ENCODE results near the gene TMEM41A. TPM values are rescaled to one million over a fixed set of nuclear protein-coding genes. Genes with fewer than 3 reads are reported as not detected.
"Not testable (repeated sequence)": the region's sequence is repeated elsewhere in the genome, so short reads cannot be mapped to it uniquely, and the experiment has no call there.

TMEM41A gene
- total RNA-seq, 1 experiment from 2014 or later, result 14.4 TPM

GRCh38 chr3:185457376-185457775, 41.5 kb downstream of the TMEM41A start (continued):
- TF ChIP-seq ZNF425 (CRISPR knock-in tag; conservative IDR thresholded peaks at IDR 0.05) (no peak), ZNF416 (CRISPR knock-in tag; IDR thresholded peaks at IDR 0.05) (no peak), ZBTB21 (CRISPR knock-in tag; IDR thresholded peaks at IDR 0.05; ENCODE audit: borderline replicate concordance) (no peak), ZNF512 (CRISPR knock-in tag; IDR thresholded peaks at IDR 0.05; ENCODE audit: borderline replicate concordance) (no peak), ZNF281 (CRISPR knock-in tag; IDR thresholded peaks at IDR 0.05) (no peak), NFATC4 (CRISPR knock-in tag; IDR thresholded peaks at IDR 0.05) (no peak), TP53 (CRISPR knock-in tag; IDR thresholded peaks at IDR 0.05) (no peak), E2F4 (CRISPR knock-in tag; IDR thresholded peaks at IDR 0.05; ENCODE audit: borderline replicate concordance, low read depth) (no peak), ARID4B (CRISPR knock-in tag; IDR thresholded peaks at IDR 0.05; ENCODE audit: borderline replicate concordance) (no peak)

- ATAC-seq; H3K4me1 Mint-ChIP-seq; POLR2A ChIA-PET; H3K27me3 Mint-ChIP-seq (ENCODE audit: low read depth); DNase-seq (ENCODE audit: low spot score); H3K27ac Mint-ChIP-seq; H3K9me3 Mint-ChIP-seq; CTCF ChIA-PET; H3K36me3 Mint-ChIP-seq; H3K4me3 Mint-ChIP-seq: not testable (repeated sequence)
Observed at GRCh38 chr3:185451432-185451831, 47.4 kb downstream of the TMEM41A start.

- no peak overlapping the region for H3K4me3 Mint-ChIP-seq
- H3K36me3 Mint-ChIP-seq, result no peaks in the 10 kb centered on the region
- no peaks in the 10 kb centered on the region for H3K9me3 Mint-ChIP-seq
- no peak for ATAC-seq
- H3K27ac Mint-ChIP-seq, result no peak overlapping the region
- POLR2A ChIA-PET, result no interaction called here
- CTCF ChIA-PET, result no interaction called here
- no peaks in the 10 kb centered on the region for H3K27me3 Mint-ChIP-seq (ENCODE audit: low read depth)
- no peak for DNase-seq (ENCODE audit: low spot score)
- no peaks in the 10 kb centered on the region for H3K4me1 Mint-ChIP-seq
- TF ChIP-seq ZBTB43 (CRISPR knock-in tag; IDR thresholded peaks at IDR 0.05) (no peak), JUN (CRISPR knock-in tag; IDR thresholded peaks at IDR 0.05) (no peak), JAZF1 (CRISPR knock-in tag; IDR thresholded peaks at IDR 0.05) (no peak), IRF1 (CRISPR knock-in tag; IDR thresholded peaks at IDR 0.05) (no peak), ETV6 (CRISPR knock-in tag; IDR thresholded peaks at IDR 0.05) (no peak), GRHL2 (CRISPR knock-in tag; IDR thresholded peaks at IDR 0.05; ENCODE audit: insufficient replicate concordance, severe bottlenecking) (no peak), ZNF671 (CRISPR knock-in tag; IDR thresholded peaks at IDR 0.05) (no peak), ZSCAN18 (CRISPR knock-in tag; IDR thresholded peaks at IDR 0.05) (no peak), ZBTB21 (CRISPR knock-in tag; IDR thresholded peaks at IDR 0.05; ENCODE audit: borderline replicate concordance) (no peak), NFYB (CRISPR knock-in tag; conservative IDR thresholded peaks at IDR 0.05; ENCODE audit: low read depth) (no peak)
Observed at GRCh38 chr3:185448107-185448506, 50.7 kb downstream of the TMEM41A start.
